Myometrial cell (primary cell): ENCODE results near the gene SLC15A2. TPM values are rescaled to one million over a fixed set of nuclear protein-coding genes. Genes with fewer than 3 reads are reported as not detected.

ENCODE experiments used
- total RNA-seq: library from RNA; depleted of rRNA; stranded (reverse); fragments of >200 nt; gene quantifications from 2 replicates; pipeline ENCODE4 v1.2.3, GENCODE V29; 2015

The SLC15A2 gene
- under 0.01 TPM in 1 of 2 replicates, not detected in the other for total RNA-seq

GRCh38 chr3:121894301-121894990 lies at the start of gene SLC15A2:
Gene SLC15A2 (plus strand): TSS chr3:121894401. CDS start chr3:121894477, 76 bp downstream.

Other genes starting within 250 kb of the SLC15A2 start
- gene HCLS1, start 233.5 kb upstream of the SLC15A2 start, total RNA-seq: 2.3 and 3.7 TPM in 2 replicates
- 20.8 and 22.7 TPM in 2 replicates for gene GOLGB1, start 144.7 kb upstream of the SLC15A2 start, total RNA-seq
- 9.4 and 11.0 TPM in 2 replicates for gene IQCB1, start 59.3 kb upstream of the SLC15A2 start, total RNA-seq
- gene EAF2, start 59.2 kb upstream of the SLC15A2 start, total RNA-seq: 0.29 and 1.4 TPM in 2 replicates
- gene ILDR1, start 127.8 kb downstream of the SLC15A2 start, total RNA-seq: 0.53 TPM in 1 of 2 replicates, not detected in the other
- not detected in 2 replicates for gene CD86, start 161.0 kb downstream of the SLC15A2 start, total RNA-seq